Mesenteric fat pad (tissue), 1 donor: ENCODE measurements around the gene SNX3. TPM values are rescaled to one million over a fixed set of nuclear protein-coding genes. Genes with fewer than 3 reads are reported as not detected.

Experiments used
- total RNA-seq: library from RNA; stranded (reverse); fragmentation: NEBNext Ultra II Directional; extraction: Animal tissue kit (Norgen Biotek cat#: 25700); gene quantifications from one replicate; pipeline ENCODE4 v1.2.1, GENCODE V29; 2021
- donor health status: DM: yes; HTN: yes; CAD: no.

SNX3 gene
- total RNA-seq, 1 donor from 2014 or later = 235 TPM

Other genes starting within 250 kb of the SNX3 start
- 106 TPM for gene OSTM1, start 186.3 kb downstream of the SNX3 start, total RNA-seq
- not detected for gene NR2E1, start 95.0 kb downstream of the SNX3 start, total RNA-seq
- gene AFG1L, start 34.0 kb upstream of the SNX3 start, total RNA-seq = 7.0 TPM